ENCODE data around the gene HDHD3. TPM values are rescaled to one million over a fixed set of nuclear protein-coding genes. Genes with fewer than 3 reads are reported as not detected.

The HDHD3 gene
- polyA plus RNA-seq, 3 donors = 8.3 to 12.0 (median 9.2) TPM

- H3K4me1 ChIP-seq (ENCODE audit: control insufficient read depth in 1 of 2, insufficient read depth in 2 of 2, low read length in 2 of 2) = peaks cover 11 to 16% of the 10 kb centered on the region in 2 donors
- H3K36me3 Mint-ChIP-seq = no peaks in the 10 kb centered on the region
- H3K27me3 Mint-ChIP-seq (ENCODE audit: low read depth in 3 of 3) = peaks cover 0 to 2% (median 0%) of the 10 kb centered on the region in 3 donors
- H3K9me3 Mint-ChIP-seq = no peaks in the 10 kb centered on the region
- DNase-seq = no peak
- no peaks in the 10 kb centered on the region for H3K79me2 ChIP-seq (ENCODE audit: insufficient read depth, low read length)
- no peaks in the 10 kb centered on the region for H3K9me3 ChIP-seq (replicated peaks in 1 of 2; ENCODE audit: control insufficient read depth in 1 of 2, insufficient read depth in 1 of 2, low read length in 2 of 2)
- no peak overlapping the region for H3K27ac ChIP-seq (ENCODE audit: low read depth in 1 of 2, low read length in 2 of 2)
- H3K27me3 ChIP-seq (ENCODE audit: control insufficient read depth in 2 of 2, insufficient read depth in 2 of 2, low read length in 2 of 2) = no peaks in the 10 kb centered on the region
- no peak overlapping the region for H3K4me3 Mint-ChIP-seq
- TF ChIP-seq CTCF (IDR thresholded peaks at IDR 0.05) = no peak
- H3K4me2 ChIP-seq (replicated peaks; ENCODE audit: extremely low read depth, low read length, poor library complexity, severe bottlenecking) = no peak overlapping the region
- no peaks in the 10 kb centered on the region for H4K20me1 ChIP-seq (ENCODE audit: insufficient read depth, low read length)
- 97% methylated on average over 4 of the region's 7 CpGs for WGBS (ENCODE audit: insufficient coverage)
- H3K4me3 ChIP-seq (replicated peaks in 1 of 3; ENCODE audit: low read depth in 2 of 3, low read length in 3 of 3) = no peak overlapping the region
- intact Hi-C loops (cut with micrococcal nuclease) = no loop called here
- H3K4me1 Mint-ChIP-seq = peaks cover 13% of the 10 kb centered on the region
- H2AFZ ChIP-seq (ENCODE audit: insufficient read depth, low read depth, low read length, poor library complexity, severe bottlenecking) = no peak overlapping the region
- no peak overlapping the region for H3K27ac Mint-ChIP-seq
- no peak overlapping the region for H3K9ac ChIP-seq (ENCODE audit: insufficient read depth, low read length, poor library complexity, severe bottlenecking)
- H3K36me3 ChIP-seq (replicated peaks in 1 of 2; ENCODE audit: control insufficient read depth in 1 of 2, insufficient read depth in 2 of 2, low read length in 2 of 2) = no peaks in the 10 kb centered on the region
Measured at GRCh38 chr9:113361304-113362018, 15.3 kb downstream of the HDHD3 start.

- Mint-ChIP-seq H3K4me1 (peaks cover 5% of the 10 kb centered on the region), H3K4me3 (no peak overlapping the region), H3K27ac (peak overlapping the region in 1 of 7 donors; percentile 11), H3K9me3 (no peaks in the 10 kb centered on the region), H3K27me3 (ENCODE audit: low read depth in 3 of 3) (peaks cover 0 to 2% (median 0%) of the 10 kb centered on the region in 3 donors), H3K36me3 (no peaks in the 10 kb centered on the region)
- no peak overlapping the region for H3K4me2 ChIP-seq (replicated peaks; ENCODE audit: extremely low read depth, low read length, poor library complexity, severe bottlenecking)
- no peaks in the 10 kb centered on the region for H4K20me1 ChIP-seq (ENCODE audit: insufficient read depth, low read length)
- H3K27me3 ChIP-seq (ENCODE audit: control insufficient read depth in 2 of 2, insufficient read depth in 2 of 2, low read length in 2 of 2) = no peaks in the 10 kb centered on the region
- H3K27ac ChIP-seq (ENCODE audit: low read depth in 1 of 2, low read length in 2 of 2) = no peak overlapping the region
- H3K79me2 ChIP-seq (ENCODE audit: insufficient read depth, low read length) = no peaks in the 10 kb centered on the region
- H2AFZ ChIP-seq (ENCODE audit: insufficient read depth, low read depth, low read length, poor library complexity, severe bottlenecking) = no peak overlapping the region
- H3K4me1 ChIP-seq (ENCODE audit: control insufficient read depth in 1 of 2, insufficient read depth in 2 of 2, low read length in 2 of 2) = peaks cover 1 to 5% of the 10 kb centered on the region in 2 donors
- DNase-seq = no peak
- no peak for TF ChIP-seq CTCF (IDR thresholded peaks at IDR 0.05)
- WGBS (ENCODE audit: insufficient coverage) = 96% methylated on average over 15 of the region's 15 CpGs
- no peaks in the 10 kb centered on the region for H3K36me3 ChIP-seq (replicated peaks in 1 of 2; ENCODE audit: control insufficient read depth in 1 of 2, insufficient read depth in 2 of 2, low read length in 2 of 2)
- no peak overlapping the region for H3K9ac ChIP-seq (ENCODE audit: insufficient read depth, low read length, poor library complexity, severe bottlenecking)
- no peak overlapping the region for H3K4me3 ChIP-seq (replicated peaks in 1 of 3; ENCODE audit: low read depth in 2 of 3, low read length in 3 of 3)
- intact Hi-C loops (cut with micrococcal nuclease) = no loop called here
- H3K9me3 ChIP-seq (replicated peaks in 1 of 2; ENCODE audit: control insufficient read depth in 1 of 2, insufficient read depth in 1 of 2, low read length in 2 of 2) = no peaks in the 10 kb centered on the region
Measured at GRCh38 chr9:113360242-113360842, 16.4 kb downstream of the HDHD3 start.

Measured in CD14-positive monocyte (primary cell).